ENCODE measurements around the gene CCDC180. TPM values are rescaled to one million over a fixed set of nuclear protein-coding genes. Genes with fewer than 3 reads are reported as not detected.

The CCDC180 gene
- total RNA-seq, 2 experiments from 2014 or later = 6.6 to 7.1 TPM

DNA sequence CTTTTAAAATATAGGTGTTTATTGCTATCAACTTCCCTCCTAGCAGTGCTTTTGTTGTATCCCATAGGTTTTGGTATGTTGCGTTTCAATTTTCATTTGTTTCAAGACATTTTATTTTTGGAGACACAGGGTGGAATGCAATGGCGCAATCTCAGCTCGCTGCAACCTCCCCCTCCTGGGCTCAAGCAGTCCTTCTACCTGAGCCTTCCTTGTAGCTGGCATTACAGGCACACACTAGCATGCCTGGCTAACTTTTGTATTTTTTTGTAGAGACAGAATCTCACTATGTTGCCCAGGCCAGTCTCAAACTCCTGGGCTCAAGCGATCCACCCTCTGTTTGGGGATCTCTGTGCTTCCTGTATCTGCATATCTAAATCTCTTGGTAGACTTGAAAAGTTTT lies 35.4 kb upstream of the CCDC180 start:
- Mint-ChIP-seq H3K27me3 (no peaks in the 10 kb centered on the region), H3K27ac (no peak overlapping the region), H3K4me3 (no peak overlapping the region), H3K4me1 (ENCODE audit: low read depth) (no peaks in the 10 kb centered on the region), H3K9me3 (no peaks in the 10 kb centered on the region), H3K36me3 (ENCODE audit: low read depth) (peaks cover 19% of the 10 kb centered on the region)
- peaks cover 9% of the 10 kb centered on the region for H3K36me3 ChIP-seq (ENCODE audit: insufficient read depth, low read length)
- ChIA-PET CTCF (no interaction called here), POLR2A (no interaction called here)
- TF ChIP-seq, protein P1, sequence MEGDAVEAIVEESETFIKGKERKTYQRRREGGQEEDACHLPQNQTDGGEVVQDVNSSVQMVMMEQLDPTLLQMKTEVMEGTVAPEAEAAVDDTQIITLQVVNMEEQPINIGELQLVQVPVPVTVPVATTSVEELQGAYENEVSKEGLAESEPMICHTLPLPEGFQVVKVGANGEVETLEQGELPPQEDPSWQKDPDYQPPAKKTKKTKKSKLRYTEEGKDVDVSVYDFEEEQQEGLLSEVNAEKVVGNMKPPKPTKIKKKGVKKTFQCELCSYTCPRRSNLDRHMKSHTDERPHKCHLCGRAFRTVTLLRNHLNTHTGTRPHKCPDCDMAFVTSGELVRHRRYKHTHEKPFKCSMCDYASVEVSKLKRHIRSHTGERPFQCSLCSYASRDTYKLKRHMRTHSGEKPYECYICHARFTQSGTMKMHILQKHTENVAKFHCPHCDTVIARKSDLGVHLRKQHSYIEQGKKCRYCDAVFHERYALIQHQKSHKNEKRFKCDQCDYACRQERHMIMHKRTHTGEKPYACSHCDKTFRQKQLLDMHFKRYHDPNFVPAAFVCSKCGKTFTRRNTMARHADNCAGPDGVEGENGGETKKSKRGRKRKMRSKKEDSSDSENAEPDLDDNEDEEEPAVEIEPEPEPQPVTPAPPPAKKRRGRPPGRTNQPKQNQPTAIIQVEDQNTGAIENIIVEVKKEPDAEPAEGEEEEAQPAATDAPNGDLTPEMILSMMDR (IDR thresholded peaks at IDR 0.05) = no peak
- ATAC-seq (ENCODE audit: poor library complexity) (no peak), DNase-seq (no peak)
- no peaks in the 10 kb centered on the region for H3K9me3 ChIP-seq (ENCODE audit: control insufficient read depth in 1 of 2, insufficient read depth in 1 of 2, low read length in 2 of 2)
- no peaks in the 10 kb centered on the region for H3K27me3 ChIP-seq (ENCODE audit: control insufficient read depth in 1 of 2, insufficient read depth in 2 of 2, low read length in 2 of 2)
- intact Hi-C loops (cut with DNase I, micrococcal nuclease) = no loop called here
- H3K4me1 ChIP-seq (ENCODE audit: insufficient read depth, low read length) = no peaks in the 10 kb centered on the region
- H3K27ac ChIP-seq (ENCODE audit: low read depth in 1 of 2, low read length in 2 of 2) = no peak overlapping the region
- H3K4me3 ChIP-seq (ENCODE audit: low read length) = no peak overlapping the region

DNA sequence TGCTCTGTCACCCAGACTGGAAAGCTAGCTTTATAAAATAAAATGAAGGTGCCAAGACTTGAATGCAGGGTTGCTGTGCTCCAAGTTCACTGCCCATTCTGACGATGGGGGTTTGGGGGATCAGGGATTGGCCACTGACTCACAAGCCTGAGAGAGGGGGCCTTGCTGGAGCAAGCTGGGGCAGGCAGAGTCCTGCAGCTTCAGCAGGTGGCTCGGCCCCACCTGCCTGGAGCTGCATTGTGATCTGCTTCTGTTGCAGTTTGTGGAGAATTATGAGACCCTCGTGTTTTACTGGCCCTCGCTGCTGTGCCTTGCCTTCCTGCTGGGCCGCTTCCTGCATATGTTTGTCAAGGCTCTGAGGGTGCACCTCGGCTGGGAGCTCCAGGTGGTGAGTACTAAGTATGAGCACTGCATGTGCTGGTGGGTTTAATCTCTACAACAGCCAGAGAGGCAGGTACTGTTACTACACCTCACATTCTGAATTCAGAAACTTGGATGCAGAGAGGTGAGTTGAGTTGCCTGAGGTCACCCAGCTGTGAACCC lies 31.1 kb upstream of the CCDC180 start:
- ATAC-seq (ENCODE audit: poor library complexity) = no peak
- H3K27me3 Mint-ChIP-seq = no peaks in the 10 kb centered on the region
- intact Hi-C loops (cut with DNase I, micrococcal nuclease) = no loop called here

DNA sequence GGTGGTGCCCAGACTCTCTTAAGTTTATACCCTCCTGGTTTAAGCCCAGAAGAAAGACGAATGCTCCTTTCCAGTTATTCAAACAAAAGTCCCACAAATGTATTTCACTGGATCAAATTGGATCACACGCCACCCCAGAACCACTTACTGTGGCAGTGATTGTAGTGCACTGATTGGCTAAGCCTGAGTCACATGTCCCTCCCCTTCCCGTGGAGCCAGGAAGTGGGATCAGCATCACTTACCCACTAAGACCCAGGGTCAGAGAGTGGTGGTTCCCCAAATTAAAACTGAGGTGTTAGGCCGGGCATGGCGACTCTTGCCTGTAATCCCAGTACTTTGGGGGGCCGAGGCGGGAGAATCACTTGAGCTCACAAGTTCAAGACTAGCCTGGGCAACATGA lies 29.5 kb upstream of the CCDC180 start:
- no peaks in the 10 kb centered on the region for H3K4me1 ChIP-seq (ENCODE audit: insufficient read depth, low read length)
- POLR2A ChIA-PET = no interaction called here
- H3K36me3 ChIP-seq (ENCODE audit: insufficient read depth, low read length) = peaks cover 47% of the 10 kb centered on the region
- DNase-seq (no peak), ATAC-seq (ENCODE audit: poor library complexity) (no peak)
- no peaks in the 10 kb centered on the region for H3K9me3 ChIP-seq (ENCODE audit: control insufficient read depth in 1 of 2, insufficient read depth in 1 of 2, low read length in 2 of 2)
- CTCF ChIA-PET = no interaction called here
- H3K4me3 ChIP-seq (ENCODE audit: low read length) = no peak overlapping the region
- peaks cover 75% of the 10 kb centered on the region for H3K36me3 Mint-ChIP-seq (ENCODE audit: low read depth)
- H3K27ac ChIP-seq (ENCODE audit: low read depth in 1 of 2, low read length in 2 of 2) = no peak overlapping the region
- TF ChIP-seq, protein P1 (IDR thresholded peaks at IDR 0.05) = no peak
- no peaks in the 10 kb centered on the region for H3K9me3 Mint-ChIP-seq
- H3K4me1 Mint-ChIP-seq (ENCODE audit: low read depth) = no peaks in the 10 kb centered on the region
- no peaks in the 10 kb centered on the region for H3K27me3 ChIP-seq (ENCODE audit: control insufficient read depth in 1 of 2, insufficient read depth in 2 of 2, low read length in 2 of 2)
- intact Hi-C loops (cut with DNase I, micrococcal nuclease) = no loop called here
- H3K4me3 Mint-ChIP-seq = no peak overlapping the region
- no peak overlapping the region for H3K27ac Mint-ChIP-seq
- H3K27me3 Mint-ChIP-seq = no peaks in the 10 kb centered on the region

More for the DNA sequence above, 31.1 kb upstream of the CCDC180 start:
- H3K27ac Mint-ChIP-seq = no peak overlapping the region
- H3K27ac ChIP-seq (ENCODE audit: low read depth in 1 of 2, low read length in 2 of 2) = no peak overlapping the region
- H3K4me3 ChIP-seq (ENCODE audit: low read length) = no peak overlapping the region
- no peaks in the 10 kb centered on the region for H3K4me1 ChIP-seq (ENCODE audit: insufficient read depth, low read length)
- H3K27me3 ChIP-seq (ENCODE audit: control insufficient read depth in 1 of 2, insufficient read depth in 2 of 2, low read length in 2 of 2) = no peaks in the 10 kb centered on the region
- ChIA-PET POLR2A (no interaction called here), CTCF (no interaction called here)
- peaks cover 59% of the 10 kb centered on the region for H3K36me3 Mint-ChIP-seq (ENCODE audit: low read depth)
- no peaks in the 10 kb centered on the region for H3K4me1 Mint-ChIP-seq (ENCODE audit: low read depth)
- no peaks in the 10 kb centered on the region for H3K9me3 ChIP-seq (ENCODE audit: control insufficient read depth in 1 of 2, insufficient read depth in 1 of 2, low read length in 2 of 2)
- H3K9me3 Mint-ChIP-seq = no peaks in the 10 kb centered on the region
- TF ChIP-seq, protein P1 (IDR thresholded peaks at IDR 0.05) = no peak
- no peak for DNase-seq
- H3K4me3 Mint-ChIP-seq = no peak overlapping the region
- peaks cover 43% of the 10 kb centered on the region for H3K36me3 ChIP-seq (ENCODE audit: insufficient read depth, low read length)
